GM19328 (cell line): ENCODE results near the gene BET1.
A peak's percentile ranks its signal among the peaks of the same experiment; 100 is the strongest.
"Not testable (repeated sequence)": the region's sequence is repeated elsewhere in the genome, so short reads cannot be mapped to it uniquely, and the experiment has no call there.

ENCODE experiments used
- ATAC-seq: cut with Tn5 transposase; IDR thresholded peaks from one replicate; pipeline ENCODE4 v1.9.1; 2021; ENCODE audit warnings: mild to moderate bottlenecking, moderate library complexity; ENCODE audit not compliant: unreplicated experiment

Gene BET1, protein sequence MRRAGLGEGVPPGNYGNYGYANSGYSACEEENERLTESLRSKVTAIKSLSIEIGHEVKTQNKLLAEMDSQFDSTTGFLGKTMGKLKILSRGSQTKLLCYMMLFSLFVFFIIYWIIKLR

DNA sequence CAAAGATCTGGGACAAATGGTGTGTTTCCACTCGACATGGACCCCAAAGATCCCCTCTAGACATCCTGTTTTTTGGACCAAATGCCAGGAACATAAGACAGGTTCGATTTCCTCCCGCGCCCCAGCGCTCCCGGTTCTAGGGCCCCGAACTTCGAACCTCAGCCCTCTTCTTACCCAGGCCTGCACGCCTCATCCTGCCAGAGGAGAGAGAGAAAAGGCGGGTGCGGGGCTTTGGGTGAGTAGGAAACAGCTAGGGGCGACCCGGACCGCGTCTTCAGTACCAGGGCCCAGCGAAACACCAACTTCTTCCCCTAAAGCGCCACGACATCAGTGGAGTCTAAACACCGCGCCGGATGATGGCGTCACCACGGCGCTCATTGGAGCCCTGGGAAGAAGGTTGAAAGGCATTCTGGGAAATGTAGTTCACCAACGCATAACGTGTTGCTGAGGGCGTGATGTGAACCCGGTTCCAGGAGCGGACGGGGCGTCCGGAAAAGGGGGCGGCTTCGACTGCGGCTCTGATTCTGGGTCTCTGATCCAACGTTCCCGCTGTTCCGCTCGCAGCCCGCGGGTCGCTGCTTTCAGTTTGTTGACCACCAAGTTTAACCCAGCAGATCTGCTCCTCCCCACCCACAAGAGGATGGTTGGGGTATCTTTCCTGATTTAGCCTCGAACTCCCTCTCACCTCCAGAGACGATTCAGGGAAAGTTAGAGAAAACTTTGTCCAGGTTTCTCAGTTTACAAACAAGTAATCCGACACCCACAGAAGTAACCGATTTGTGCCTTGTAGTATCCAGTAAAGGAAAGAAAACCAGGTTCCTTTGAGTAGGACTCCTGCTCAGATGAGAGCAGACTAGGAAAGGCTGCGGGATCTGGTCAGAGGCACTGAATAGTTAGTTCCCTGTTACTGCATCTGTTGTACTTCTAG, at the start of gene BET1:
Gene BET1, minus strand, starts transcription at position 332 of the 928 bp plus-strand sequence. Its CDS starts 139 bp downstream, at position 193.
- peak; percentile 94 for ATAC-seq

DNA sequence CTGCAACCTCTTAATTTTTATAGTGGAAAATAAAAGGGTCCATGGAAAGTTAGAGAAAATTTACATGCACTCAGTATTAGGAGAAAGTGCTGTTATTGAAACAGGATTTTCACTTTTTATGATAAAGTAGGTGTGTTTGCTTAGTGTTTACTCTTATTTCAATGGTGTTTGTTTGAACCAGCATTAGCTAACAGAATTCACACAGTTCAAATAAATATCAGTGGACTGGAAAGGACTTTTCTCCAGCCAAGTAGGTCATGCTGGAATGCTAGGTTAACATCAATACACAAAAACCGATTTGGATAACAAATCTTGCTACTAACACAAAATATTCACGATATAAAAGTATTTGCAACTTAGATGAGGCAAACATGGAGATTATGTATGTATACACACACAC, 49.4 kb upstream of the BET1 start:
- no peak for ATAC-seq

GRCh38 chr7:94052398-94053180, 48.4 kb upstream of the BET1 start:
- ATAC-seq = peak; percentile 59

GRCh38 chr7:94050046-94050445, 45.9 kb upstream of the BET1 start:
- ATAC-seq = peak; percentile 79

DNA sequence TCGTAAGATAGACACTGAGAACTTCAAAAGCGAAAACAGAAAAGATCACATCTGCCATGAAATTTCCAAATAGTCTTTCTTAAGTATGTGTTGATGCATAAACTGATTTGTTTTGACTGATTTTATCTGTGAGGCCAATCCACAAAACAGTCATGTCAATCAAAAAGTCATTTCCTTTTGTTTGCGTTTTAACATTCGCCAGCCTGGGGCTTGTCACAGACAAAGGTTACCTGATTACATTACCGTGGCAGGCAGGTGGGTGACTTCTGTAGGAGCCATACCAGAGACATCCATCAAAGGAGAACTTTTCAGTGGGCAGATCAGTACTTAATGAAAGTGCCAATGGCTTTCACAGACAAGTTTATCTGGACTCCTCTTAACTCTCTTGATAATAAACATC, 45.5 kb upstream of the BET1 start:
- peak; percentile 0 for ATAC-seq

GRCh38 chr7:94048755-94049154, 44.6 kb upstream of the BET1 start:
- ATAC-seq = no peak

GRCh38 chr7:94047956-94048355, 43.8 kb upstream of the BET1 start:
- no peak for ATAC-seq

DNA sequence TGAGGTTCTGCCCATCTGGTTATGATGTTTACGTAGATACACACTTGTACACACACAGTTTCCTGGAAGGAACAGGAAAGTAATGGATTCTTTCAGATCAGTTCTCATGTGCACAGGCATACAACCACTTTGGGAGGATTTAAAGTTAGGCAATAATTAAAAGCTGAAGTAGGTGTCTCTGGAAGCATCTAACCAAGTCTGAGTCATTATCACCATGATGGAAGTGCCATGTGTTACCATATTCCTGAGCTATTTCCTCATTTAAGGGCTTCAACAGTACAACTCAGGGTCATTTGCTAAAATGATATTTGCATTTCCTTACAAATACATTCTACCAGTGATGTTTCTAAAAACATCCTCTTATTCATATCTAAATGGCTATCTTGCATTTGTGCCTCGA, 41.4 kb upstream of the BET1 start:
- ATAC-seq = no peak

DNA sequence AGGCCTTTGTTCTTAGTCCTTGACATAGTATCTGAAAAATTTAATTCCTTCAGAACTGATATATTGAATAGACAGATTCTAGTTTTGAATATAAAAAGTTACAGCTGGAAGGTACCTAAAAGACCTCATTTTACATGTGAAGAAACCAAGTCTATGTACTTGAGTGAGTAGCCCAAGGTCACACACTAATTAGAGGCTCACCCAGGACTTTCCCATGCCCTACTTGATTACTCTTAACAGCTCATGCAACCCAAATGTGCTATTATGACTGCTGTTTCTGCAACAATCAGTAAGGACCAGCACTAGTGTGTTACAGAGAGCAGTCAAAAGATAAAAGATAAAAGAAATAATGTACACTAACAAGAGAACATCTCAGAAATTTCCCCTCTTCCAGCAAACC, 40.7 kb upstream of the BET1 start:
- no peak for ATAC-seq

DNA sequence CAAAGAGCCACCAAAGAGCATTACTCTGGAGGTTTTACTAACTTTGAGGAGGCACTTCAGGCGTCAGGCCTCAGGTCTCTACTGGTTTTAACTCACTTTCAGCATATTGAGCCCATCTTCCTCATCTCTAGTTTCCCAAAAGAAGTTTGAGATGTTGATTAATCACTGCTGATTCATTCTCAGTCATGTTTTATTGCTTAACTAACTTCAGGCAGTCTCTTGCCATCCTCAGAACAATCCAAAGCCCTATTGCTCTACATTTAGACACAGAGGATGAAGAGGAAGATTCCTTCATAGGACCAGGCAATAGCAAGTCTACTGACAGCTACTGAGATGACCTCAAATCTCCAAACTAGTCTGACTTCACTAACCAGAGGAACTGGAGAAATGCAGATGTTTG, 39.1 kb upstream of the BET1 start:
- no peak for ATAC-seq

- ATAC-seq = peak; percentile 76
These were observed 38.2 kb upstream of the BET1 start for GRCh38 chr7:94042381-94042780.

GRCh38 chr7:94041529-94041928, 37.4 kb upstream of the BET1 start:
- no peak for ATAC-seq

DNA sequence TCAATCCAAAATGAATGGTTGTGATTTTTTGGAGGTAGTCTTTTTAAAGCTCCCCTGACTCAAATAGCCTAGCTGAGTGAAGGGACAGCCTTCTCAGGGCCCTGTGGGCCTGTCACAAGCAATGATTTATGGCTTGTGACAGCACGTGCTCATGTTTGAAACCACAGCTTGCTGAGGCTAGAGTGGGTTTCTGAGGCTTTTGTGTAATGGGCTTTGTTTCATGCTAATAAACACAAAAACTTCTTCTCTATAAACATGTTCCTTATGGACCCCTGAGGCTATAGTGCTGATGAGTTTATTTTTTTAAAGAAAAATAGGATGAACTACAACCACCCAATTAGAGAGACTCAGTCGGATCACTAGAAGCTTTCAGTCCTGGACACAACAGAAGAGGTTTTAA, 36.1 kb upstream of the BET1 start:
- ATAC-seq = no peak

DNA sequence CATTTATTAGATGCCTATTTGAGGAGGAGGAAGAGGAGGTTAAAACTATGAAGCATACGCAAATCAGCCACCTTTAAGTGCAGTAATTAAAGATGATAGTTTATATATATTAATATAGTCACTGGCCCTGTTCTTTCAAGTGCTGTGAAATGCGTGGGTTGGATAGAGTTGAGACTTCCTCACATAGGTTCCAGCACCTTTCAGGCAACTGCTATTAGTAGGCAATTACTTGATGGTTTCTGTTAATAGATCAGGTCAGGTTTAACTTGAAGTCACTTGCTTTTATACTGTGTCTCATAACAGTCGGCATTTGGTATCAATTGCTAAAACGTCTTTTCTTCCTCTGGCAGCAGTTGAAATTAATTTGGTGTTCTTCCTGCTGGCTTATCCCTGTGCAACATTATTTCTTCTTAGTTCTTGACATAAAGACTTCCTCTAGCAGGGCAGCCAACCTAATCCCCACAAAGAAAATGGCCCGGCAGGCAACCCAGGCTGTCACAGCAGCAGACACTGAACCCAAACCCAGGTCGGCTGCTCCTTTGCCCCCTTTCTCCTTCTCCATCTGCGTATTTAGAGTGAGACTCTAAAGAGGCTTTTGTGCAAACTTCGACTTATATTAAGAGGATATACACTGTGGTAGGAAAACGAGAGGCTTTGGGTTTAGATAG, 35.3 kb upstream of the BET1 start:
- ATAC-seq = no peak

- no peak for ATAC-seq
These were observed 27.7 kb upstream of the BET1 start for GRCh38 chr7:94031865-94032264.

DNA sequence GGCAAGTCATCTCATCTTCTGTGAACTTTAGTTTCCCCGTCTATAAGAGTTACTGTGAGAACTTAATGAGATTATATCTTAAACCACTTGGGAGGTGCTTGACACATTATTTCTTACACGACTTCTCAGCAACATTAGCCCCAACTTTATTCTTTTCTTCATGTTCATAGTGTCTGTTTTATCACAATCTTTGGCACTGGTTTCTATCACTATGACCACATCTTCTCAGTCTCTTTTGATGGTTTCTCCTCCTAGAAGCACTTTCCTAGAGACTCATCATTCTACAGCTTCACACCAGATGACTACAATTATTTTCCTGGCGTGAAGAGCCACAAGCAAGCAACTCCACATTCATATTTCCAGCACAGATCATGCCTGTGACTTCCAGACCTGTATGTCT, 26.5 kb upstream of the BET1 start:
- ATAC-seq = no peak

DNA sequence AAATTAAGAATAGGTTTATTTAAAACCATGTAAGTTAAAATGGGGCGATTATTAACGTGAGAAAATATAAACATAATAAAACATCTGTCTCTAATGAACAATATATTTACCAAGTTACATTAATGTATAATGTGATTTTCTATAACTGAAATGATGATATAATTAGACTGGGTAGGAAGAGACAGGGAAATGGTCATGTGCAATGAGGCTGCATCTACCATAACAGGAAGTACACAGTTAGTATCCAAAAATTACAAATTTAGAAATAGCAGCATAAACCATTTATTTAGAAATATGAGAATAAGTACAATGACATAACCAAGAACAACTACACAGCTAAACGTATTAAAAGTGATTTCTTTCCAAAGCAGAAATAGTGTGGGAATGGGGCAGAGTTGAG, 25.8 kb upstream of the BET1 start:
- ATAC-seq = no peak

DNA sequence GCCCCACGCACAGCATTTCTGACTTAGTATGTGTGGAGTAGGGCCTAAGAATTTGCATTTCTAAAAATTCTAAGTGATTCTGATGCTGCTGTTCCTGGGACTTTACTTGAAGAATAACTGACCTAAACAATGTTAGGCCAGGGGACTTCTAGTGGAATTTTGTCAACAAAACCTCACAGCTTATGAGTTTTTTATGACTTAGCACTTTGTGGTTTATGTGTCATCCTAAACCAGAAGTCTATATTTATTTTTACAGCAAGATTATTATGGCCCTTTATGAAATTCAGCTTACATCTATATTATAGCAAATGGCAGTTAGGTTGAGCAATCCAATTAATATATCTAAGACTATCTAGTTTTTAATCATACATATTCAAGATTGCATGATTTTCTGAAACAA, 24.6 kb upstream of the BET1 start:
- ATAC-seq = no peak

DNA sequence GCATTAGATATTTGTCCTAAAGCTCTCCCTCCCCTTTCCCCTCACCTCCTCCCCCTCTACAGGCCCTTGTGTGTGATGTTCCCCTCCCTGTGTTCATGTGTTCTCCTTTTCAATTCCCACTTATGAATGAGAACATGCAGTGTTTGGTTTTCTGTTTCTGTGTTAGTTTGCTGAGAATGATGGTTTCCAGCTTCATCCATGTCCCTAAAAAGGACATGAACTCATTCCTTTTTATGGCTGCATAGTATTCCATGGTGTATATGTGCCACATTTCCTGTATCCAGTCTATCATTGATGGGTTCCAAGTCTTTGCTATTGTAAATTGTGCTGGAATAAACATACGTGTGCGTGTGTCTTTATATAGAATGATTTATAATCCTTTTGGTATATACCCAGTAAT, 22.5 kb upstream of the BET1 start:
- not testable (repeated sequence) for ATAC-seq

- no peak for ATAC-seq
These were observed 18.4 kb upstream of the BET1 start for GRCh38 chr7:94022550-94022949.

- ATAC-seq = no peak
These were observed 12.6 kb upstream of the BET1 start for GRCh38 chr7:94016786-94017185.
